Stimulated activated CD4-positive, alpha-beta T cell treated with anti-CD3 and anti-CD28 coated beads, Interleukin-15, amount 100 ng/mL, for 24 hours (primary cell): ENCODE data around the gene PLXNA4.

ENCODE experiments used
- DNase-seq: peaks from one replicate; pipeline ENCODE4 v3.0.0-alpha.2; 2020

The PLXNA4 gene

DNA sequence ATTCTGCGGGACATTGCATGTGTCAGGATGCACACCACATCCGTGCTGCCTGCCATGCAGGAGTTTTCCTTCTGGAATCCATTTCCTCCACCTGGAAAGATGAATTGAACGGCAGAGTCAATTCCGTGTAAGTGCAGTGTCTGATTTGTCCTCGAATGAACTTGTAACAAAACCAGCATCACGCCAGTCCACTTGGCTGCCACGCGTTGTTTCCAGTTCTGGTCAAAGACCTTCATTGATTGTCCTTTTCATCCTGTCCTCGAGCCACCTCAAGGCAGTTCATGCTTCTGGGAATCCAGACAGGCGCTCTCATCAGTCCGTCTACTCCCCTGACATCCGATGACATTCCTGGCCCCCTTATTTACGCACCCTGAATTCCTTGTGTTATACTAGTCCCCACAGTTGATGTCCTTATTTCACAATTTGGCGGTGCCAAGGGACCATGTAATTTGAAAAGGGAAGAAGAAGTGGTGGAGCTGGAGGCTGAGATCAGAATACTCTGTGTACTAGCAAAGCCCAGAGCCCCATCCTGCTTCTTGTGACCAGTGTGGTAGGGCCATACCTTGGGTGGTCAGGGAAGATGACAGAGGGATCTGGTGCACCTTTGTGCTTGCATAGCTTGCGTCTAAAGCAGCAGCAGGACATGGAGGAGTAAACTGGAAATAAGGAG, 502.2 kb downstream of the PLXNA4 start:
- no peak for DNase-seq
